CD4-positive, alpha-beta T cell treated with Interleukin-17A for 1 hour (primary cell): ENCODE measurements around the gene OBSCN.

Experiments used
- DNase-seq: peaks from one replicate; pipeline ENCODE4 v3.0.0-alpha.2; 2020

The OBSCN gene

DNA sequence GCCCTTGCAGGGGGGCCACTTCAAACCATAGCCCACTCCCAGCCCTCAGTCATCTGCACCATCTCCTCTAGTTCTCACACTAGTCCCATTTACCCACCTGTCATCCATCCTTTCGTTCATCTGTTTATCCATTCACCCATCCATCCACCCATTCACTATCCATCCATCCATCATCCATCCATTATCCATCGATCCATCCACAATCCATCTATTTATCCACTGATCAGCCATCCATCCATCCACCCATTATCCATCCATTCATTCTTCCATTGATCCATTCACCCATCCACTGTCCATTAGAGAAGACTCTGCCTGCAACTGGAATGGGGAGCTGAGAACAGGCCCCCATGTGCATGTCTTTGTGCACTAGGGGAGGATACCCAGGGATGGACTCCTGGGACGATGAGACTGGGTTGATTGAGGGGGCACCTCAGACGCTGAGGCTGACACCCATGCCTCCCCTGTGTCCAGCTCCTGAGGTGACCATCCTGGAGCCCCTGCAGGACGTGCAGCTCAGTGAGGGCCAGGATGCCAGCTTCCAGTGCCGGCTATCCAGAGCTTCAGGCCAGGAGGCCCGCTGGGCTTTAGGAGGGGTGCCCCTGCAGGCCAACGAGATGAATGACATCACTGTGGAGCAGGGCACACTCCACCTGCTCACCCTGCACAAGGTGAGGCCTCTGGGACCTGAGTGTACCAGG is 100.9 kb downstream of the OBSCN start:
- no peak for DNase-seq

GRCh38 chr1:228309326-228310067 is 101.7 kb downstream of the OBSCN start:
- DNase-seq, result no peak

DNA sequence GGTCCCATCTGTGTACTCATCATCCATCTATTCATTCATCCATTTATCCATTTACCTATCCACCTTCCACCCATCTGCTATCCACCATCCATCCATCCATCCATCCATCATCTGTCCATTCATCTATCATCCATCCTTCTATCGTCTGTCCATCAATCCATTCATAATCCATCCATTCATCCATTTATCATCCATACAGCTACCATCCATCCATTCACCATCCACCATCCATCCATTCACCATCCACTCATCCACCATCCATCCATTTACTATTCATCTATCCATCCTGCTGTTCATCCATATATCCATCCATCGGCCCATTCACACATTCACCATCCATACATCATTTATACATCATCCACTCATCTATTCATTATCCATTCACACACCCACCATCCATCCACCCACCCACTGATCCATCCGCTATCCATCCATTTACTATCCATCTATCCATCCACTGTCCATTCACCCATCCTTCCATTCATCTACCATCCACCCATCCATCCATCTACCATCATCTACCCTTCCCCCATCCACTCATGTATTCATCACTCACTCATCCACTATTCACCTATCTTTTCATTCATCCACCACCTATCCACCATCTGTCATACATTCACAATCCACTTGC is 102.4 kb downstream of the OBSCN start:
- no peak for DNase-seq

GRCh38 chr1:228311091-228311490 is 103.2 kb downstream of the OBSCN start:
- no peak for DNase-seq

DNA sequence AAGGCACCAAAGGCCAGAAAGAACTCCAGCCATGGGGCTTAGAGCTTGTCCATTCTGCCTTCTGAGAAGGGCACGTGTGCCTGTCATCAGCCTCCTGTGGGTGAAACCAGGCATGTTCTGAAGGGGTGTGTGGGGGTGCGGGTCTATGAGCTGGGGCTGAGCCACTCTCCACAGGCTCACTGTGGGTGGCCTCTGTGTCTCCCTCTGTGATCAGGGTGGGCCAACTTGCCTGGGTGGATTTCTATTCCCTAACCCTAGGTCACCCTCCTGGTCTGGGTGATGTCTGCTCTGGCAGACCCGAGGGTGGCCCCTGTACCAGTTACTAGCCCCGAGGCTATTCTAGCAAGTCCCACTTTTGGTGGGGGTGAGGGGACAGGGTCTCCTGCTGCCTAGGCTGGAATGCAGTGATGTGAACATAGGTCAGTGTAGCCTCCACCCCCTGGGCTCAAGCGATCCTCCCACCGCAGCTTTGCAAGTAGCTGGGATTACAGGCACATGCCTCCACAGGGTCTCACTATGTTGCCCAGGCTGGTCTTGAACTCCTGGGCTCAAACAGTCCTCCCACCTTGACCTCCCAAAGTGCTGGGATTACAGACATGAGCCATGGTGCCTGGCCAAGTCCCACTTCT is 104.4 kb downstream of the OBSCN start:
- DNase-seq, result no peak

- DNase-seq, result no peak
Measured at GRCh38 chr1:228313536-228314277, 105.9 kb downstream of the OBSCN start.

DNA sequence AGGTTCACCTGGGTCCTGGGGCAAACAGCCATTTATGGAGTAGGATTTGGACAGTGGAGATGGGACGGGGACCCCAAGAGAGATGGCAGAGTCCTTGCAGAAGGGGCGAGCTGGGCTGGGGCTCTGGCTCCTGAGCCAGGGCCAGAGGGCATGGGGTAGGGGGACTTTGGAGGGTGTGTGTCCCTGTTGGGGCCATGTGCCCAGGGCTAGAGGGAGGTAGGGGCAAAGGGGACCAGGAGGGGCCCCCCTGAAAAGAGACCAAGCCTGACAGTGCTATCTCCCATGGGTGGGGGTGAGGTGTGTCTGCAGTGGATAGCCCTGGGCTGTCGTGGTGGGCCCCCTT is 106.4 kb downstream of the OBSCN start:
- DNase-seq, result no peak

DNA sequence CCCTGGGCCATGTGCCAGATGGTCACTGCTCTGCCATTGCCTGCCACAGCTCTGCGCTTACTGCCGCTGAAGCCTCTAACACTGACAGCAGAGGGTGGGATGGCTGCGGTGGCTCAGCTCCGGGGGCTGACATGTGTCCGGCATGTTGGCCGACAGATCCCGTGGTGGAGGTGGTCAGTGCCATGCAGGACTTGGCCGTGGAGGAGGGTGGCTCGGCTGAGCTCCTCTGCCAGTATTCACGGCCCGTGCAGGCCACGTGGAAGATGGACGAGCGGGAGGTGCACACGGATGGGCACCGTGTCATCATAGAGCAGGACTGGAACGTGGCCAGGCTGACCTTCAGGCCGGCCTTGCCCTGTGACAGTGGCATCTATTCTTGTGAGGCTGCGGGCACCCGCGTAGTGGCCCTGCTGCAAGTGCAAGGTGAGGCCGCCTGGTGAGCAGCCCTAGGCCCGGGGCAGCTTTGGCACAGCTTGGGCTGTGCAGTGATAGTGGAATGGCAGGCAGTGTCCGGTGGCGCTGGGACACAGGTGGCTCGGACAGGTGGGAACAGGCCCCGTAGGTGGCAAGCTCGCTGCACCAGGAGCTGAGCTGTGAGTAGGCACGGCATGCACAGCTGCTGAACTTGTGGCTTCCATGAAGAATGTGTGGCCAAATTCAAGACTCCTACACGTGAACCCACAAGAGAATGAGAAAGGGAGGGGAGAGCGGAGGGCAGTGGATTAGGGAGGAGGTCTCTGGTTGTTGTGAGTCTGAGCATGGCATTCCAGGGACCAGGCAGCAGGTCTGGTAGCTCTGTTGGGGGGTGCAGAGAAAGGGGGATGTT is 107.0 kb downstream of the OBSCN start:
- DNase-seq, result no peak

- DNase-seq, result no peak
Measured at GRCh38 chr1:228315484-228315944, 107.7 kb downstream of the OBSCN start.

GRCh38 chr1:228315945-228316588 is 108.2 kb downstream of the OBSCN start:
- no peak for DNase-seq

DNA sequence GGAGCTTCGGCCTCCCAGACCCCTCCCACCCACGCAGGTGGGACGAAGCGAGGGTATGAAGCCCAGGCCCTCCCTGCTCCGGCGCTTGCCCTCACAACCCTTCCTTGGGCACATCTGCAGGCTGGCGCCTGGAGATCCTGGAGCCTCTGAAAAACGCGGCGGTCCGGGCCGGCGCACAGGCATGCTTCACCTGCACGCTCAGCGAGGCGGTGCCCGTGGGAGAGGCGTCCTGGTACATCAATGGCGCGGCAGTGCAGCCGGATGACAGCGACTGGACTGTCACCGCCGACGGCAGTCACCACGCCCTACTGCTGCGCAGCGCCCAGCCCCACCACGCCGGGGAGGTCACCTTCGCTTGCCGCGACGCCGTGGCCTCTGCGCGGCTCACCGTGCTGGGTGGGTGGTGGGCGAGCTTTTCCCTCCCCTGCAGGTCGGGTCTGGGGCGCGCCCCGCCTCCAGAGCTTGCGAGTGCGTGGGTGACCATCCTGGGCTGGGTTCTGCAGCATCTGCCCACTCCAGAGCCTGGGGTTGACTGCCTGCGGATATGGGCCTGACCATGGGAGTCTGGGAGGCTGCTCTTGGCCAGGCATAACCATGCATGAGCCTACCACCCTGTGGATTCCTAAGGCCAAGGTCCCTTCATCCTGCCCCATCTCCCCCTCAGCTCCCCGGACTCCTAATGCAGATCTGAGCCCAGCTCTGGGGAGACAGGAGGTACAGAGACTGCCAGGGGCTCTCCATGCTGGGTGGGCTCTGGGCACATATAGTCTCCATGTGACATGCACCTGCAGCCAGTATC is 108.9 kb downstream of the OBSCN start:
- DNase-seq, result no peak

- DNase-seq, result no peak
Measured at GRCh38 chr1:228317411-228317828, 109.6 kb downstream of the OBSCN start.

- no peak for DNase-seq
Measured at GRCh38 chr1:228317891-228318810, 110.3 kb downstream of the OBSCN start.

- DNase-seq, result no peak
Measured at GRCh38 chr1:228318823-228319241, 111.0 kb downstream of the OBSCN start.

DNA sequence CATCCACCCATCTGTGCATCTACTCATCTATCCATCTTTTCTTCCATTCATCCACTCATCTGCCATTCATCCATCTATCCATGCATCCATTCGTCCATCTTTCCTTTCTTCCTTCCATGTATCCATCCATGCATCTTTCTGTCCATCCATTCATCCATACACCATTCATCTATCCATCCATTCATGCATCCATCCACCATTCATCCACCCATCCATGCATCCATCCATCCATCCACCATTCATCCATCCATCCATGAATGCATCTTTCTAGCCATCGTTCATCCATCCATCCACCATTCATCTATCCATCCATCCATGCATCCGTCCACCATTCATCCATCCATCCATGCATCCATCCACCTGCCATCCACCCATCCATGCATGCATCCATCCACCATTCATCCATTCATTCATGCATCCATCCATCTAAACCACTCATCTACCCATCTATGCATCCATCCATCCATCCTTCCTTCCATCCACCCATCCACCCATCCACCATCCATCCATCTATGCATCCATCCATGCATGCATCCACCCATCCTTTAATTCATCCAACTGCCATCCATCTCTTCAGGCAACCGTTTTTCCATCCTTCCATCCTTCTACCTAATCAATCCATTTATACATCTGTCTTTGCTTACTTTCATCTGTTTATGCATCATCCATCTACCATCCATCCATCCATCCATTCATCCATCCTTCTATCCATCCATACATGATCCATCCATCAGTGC is 111.7 kb downstream of the OBSCN start:
- DNase-seq, result no peak

DNA sequence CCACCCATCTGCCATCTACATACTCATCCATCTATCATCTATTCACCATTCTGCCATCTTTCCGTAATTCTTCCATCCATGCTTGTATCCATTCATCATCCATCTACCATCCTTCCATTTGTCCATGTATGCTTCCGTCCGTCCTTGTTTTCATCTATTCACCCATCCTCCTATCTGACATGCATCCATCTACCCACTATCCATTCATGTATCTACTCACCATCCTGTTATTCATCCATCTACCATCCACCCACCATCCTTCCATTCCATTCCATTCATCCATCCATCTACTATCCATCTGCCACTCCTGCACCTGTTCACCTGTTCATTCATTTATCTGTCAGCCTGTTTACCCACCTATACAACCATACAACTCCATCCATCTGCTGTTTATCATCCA is 112.5 kb downstream of the OBSCN start:
- DNase-seq, result no peak

GRCh38 chr1:228321435-228321834 is 113.6 kb downstream of the OBSCN start:
- no peak for DNase-seq

DNA sequence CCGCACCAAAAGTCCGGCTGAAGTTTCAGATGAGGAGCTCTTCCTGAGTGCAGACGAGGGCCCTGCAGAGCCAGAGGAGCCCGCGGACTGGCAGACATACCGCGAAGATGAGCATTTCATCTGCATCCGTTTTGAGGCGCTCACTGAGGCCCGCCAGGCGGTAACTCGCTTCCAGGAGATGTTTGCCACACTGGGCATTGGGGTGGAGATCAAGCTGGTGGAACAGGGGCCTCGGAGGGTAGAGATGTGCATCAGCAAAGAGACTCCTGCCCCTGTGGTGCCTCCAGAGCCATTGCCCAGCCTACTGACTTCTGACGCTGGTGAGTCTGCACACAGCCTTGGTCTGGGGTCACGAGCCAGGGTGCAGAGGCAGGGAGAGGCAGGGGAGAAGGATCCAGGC is 114.1 kb downstream of the OBSCN start:
- no peak for DNase-seq

GRCh38 chr1:228323401-228323800 is 115.6 kb downstream of the OBSCN start:
- no peak for DNase-seq
